RKO (cell line): ENCODE measurements around the gene MYO1E.

Experiments used
- DNase-seq: peaks from one replicate; pipeline ENCODE4 v3.0.0-alpha.2; 2016; ENCODE audit warnings: low spot score

The MYO1E gene

DNA sequence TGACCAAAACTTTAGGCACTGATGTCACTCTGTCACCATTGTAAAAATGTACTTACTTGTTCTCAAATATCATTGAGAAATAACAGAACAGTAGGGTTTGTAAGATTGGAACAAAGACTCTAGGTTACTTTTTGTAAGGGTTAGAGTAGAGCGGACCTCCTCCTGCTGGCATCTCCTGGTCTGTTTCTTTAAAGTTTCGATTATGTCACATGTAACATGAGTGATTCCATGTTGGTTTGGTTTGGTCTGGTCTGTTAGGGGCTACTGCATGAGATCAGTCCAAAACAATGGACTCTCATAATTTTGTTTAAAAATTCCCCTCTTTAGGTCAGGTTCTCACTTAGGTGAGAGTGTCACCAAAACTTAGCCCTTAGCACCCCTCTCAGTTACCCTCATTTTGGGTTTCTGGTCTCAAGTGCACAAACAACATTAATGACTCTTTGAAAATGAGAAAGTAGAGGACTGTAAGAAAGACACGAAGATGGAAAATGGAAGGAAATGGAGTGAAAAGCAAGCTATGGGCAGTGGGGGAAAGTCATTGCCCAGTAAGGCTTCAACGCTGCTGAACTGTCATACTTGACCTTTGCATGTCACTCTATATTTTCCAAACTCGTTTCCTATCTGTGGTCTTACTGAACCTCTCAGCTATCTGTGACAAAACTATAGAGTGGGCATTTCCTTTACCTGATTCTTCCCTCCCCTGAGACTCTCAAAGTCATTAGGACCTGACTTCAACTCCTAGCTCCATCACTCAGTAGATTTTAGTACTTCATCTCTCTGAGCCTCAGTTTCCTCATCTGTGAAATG lies 113.3 kb downstream of the MYO1E start:
- no peak for DNase-seq

DNA sequence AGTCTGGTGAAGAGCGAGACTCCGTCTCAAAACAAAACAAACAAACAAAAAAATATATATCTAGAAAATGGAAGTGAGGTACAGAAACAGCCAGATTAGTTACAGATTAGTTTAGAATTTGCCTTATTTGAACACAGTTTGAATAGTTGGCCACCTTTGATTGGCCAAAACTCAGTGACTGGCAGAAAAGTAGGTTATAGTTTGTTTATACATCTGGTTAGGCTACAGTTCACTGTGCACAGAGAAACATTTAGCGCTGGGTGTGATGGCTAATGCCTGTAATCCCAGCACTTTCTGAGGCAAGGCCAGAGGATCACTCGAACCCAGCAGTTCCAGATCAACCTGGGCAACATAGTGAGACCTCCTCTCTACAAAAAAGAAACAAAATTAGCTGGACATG lies 114.4 kb downstream of the MYO1E start:
- DNase-seq: no peak

DNA sequence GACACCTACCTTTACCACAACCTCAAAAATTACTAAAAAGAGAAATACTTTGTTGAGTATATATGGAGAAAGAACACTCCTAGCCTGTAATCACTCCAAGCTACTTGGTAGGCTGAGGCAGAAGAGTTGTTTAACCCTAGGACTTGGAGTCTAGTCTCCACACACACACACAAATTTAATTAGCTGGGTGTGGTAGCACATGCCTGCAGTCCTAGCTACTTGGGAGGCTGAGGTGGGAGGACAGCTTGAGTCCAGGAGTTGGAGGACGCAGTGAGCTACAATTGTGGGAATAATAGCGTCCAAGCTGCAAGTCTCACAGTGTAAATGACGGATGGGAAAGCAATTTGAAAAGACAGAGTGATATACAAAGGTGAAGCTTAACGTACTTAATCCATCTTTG lies 115.5 kb downstream of the MYO1E start:
- no peak for DNase-seq

DNA sequence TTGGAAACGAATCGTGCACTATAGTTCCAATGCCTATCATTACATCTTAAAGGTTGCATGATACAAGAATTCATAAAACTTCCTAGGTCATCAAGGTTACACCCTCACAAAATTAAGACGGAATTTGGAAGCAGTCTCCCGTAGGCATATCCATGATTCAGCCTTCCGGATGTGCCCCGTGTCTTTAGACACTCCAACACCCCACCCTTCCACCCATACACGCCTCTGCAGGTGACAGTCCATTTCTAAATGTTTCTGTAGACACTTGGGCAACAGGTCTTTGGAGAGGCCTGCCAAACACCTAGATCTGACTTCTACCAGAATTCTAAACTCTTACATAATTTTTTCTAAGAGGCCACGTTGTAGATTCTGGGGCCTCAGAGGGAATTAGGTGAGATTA lies 116.2 kb downstream of the MYO1E start:
- DNase-seq: no peak

DNA sequence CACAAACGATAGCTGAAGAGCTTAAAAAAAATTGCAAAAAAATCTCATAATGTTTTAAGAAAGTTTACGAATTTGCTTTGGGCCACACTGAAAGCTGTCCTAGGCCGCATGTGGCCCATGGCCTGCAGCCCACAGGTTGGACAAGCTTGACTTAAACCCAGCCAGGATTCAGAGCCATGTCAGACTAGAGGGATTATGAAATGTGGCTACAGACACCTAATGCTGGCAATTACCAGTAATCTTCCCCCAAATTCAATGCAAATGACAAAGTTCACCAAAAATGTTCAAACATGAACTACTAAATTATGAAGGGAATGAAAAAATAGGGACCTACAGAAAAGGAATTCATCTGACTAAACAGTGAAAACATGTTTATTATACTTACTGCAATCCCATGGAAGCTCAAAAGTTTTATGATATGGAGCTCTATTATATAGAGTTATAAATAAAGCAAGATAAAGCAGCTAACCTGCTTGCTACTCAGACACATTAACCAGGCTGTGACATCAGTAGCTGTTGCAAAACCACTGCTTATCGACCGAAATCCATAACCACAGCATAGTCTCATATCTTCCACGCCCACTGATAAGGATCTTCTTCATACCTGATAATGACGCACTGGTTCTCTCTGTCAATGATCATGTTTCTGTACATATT lies 116.9 kb downstream of the MYO1E start:
- DNase-seq: no peak

DNA sequence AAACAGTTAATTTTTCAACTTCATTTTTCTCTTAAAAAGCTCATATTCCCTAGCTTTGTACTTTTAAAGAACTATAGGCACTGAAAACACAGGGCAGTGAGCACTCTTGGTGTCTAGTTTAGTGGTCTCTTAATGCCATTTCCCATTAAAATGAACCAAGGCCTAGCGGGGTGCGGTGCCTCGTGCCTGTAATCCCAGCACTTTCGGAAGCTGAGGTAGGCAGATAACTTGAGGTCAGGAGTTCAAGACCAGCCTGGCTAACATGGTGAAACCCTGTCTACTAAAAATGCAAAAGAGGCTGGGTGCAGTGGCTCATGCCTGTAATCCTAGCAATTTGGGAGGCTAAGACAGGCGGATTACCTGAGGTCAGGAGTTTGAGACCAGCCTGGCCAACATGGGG lies 120.5 kb downstream of the MYO1E start:
- DNase-seq: no peak

DNA sequence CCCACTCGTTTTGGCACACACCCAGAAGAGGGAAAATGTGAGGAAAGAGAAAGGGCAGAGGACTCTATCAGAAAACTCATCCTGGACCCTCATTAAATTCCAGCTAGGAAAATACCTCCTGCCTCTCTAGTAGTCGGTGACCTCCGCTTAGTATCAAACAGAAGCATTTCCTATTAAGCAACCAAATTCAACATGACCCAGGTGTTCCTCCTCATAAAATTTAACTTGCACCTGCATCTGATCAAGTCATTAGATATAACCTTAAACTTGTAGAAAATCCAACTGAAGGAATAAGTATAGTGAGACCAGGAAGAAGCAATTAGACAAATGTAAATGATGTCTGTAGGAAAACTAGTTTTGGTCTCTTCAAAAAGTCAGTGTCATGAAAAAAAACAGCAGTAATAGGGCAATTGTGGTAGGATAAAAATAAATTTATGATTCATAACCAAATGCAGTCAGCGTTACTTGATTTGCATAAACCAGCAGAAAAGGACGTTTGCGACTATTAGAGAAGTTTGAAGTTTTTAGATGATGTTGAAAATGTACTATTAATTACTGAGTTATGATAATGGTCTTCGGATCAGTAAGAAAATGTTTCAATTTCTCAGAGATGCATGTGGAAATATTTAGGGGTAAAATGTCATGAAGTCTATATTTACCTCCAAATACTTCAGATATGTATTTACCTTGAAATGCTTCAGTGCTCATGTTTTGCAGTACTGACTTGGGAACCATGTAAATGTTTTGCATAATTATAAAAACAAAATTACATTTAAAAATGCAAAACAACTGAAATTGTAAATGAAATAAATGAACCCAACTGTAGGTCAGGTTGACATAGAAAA lies 121.4 kb downstream of the MYO1E start:
- no peak for DNase-seq

DNA sequence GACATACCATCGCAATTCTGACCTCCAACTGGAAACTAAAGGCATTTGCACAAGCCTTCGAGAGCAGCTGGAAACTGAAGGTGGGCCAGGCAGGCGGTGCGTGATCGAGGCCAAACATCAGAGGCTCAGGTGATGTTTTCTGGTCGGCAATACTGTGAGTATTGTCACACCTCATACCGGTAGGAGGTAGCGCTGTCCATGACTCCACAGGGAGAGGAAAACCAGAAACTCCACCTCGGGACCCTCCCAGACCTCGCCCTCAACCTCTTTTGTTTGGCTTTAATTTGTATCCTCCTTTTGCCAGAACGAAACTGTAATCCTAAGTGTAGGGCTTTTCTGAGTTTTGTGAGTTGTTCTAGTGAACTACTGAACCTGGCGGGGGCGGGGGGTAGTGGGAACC lies 122.4 kb downstream of the MYO1E start:
- DNase-seq: no peak

DNA sequence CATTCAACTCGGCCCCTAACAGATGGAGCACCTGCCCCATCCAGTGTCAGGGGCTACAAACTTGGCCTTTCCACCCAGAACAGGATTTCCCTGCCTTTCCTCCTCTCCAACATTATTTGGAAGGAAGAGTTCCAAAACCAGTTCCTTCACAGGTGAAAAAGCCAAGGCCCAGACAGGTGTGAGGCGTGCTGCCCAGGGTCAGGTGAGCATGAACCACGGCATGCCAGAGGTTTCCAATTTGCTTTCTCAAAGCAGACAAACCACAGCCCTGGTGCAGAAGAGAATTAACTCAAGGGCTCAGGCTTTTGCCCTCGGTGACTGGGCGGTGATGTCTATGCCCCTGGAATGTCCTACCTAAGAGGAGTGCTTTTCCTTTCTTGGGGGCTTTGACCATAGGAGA lies 122.9 kb downstream of the MYO1E start:
- no peak for DNase-seq

DNA sequence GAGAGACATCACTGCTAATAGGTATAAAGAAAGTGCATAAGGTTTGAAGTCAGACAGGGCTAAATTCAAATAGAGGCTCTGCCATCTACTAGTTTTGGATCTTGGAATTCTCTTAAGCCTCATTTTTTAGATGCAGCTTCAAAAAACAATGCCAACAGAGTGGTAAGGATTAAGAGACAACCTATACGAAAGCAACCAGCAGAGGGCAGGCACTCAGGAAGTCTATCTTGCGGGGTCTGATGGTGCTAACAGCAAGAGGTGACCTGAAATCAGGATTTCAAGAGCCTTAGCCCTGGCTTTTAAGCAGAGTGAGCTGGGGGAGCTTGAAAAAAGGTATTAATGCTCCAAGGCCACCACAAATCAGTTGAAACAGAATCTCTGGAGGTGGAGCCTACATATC lies 125.3 kb downstream of the MYO1E start:
- peak; percentile 67 for DNase-seq

DNA sequence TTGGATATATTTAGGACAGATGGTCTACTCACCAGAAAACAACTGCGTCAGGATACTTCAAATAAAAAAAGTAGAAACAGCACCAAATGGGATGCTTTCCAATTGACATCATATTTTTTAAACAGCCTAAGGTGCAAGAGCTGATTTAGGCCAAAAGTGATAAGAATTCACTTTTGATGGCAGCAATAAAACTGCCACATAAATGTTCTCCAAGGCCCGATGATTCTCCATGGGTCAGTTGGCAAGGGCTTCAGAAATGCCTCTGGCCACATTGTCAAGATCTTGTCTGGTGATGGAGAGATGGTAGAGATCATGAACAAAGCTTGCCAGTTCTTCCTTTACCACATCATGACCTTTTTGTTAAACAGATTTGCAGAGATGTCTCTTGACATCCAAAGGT lies 127.1 kb downstream of the MYO1E start:
- no peak for DNase-seq

DNA sequence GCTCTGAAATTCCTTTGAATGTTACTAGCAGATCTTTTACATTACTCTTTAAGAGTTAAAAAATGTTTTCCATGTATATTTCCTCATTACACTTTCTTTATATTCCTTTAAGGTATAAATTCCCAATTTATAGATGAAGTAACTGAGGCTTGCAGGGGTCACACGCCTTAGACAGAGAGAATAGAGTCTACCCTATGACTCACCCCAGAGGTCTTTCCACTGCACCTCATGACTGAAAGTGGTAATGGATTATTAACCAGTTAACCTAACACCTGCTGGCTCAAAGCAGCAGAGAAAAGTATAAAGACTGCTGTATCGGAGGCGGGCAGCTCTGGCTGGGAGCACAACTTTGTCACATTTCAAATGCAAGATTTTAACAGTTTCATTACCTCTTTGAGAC lies 128.3 kb downstream of the MYO1E start:
- DNase-seq: no peak

DNA sequence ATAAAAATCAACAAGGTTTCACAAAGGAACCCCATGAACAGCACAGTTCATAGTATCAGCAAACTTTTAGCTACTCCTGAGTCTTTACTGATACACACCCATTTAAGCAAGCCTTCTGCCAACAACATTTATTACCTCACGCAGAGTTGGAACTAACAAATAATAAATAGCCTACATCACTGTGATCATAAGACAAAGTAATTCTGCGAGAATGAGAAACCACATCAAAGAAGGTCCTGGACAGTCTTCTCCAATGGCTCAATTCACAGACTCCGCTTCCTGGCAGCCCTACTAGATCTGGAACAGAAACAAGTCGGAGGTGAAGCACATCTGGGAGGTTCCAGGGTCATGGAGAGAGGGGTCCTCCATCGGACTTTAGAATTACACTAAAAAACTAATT lies 129.0 kb downstream of the MYO1E start:
- DNase-seq: no peak

DNA sequence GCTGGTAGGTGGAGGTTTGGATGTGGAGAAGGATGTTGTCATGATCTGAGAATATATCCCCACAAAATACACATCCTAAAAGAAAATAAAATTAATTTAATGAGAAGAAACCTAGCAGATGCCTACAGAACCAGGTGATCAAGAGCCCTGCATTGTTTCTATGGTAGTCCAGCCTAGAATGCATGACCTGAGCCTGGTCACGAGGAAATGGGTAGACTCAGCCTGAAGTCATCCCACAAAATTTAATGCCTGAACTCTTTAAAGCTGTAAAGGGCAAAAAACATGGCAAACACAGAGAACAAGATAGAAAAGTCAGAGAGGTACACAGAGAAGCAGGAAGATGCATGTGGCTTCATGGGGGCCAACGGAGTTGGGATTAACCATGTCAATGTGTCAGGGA lies 130.0 kb downstream of the MYO1E start:
- no peak for DNase-seq

DNA sequence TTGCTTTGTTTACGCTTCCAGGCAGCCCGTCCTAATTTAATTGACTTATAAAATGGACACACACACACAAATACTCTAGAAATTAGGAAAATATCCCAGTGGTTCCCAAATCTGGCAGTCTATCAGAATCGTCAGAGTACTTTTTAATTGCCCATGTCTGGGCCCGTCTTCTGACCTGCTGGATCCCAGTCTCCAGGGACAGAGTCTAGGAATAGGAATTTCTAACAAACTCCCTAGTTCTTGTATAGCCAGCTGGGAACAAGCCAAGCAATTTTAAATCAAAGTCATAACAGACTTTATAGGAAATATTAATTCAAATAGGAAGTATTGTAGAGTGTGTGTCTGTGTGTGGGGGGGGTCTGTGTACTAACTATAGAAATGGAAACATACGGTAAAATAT lies 132.6 kb downstream of the MYO1E start:
- no peak for DNase-seq

DNA sequence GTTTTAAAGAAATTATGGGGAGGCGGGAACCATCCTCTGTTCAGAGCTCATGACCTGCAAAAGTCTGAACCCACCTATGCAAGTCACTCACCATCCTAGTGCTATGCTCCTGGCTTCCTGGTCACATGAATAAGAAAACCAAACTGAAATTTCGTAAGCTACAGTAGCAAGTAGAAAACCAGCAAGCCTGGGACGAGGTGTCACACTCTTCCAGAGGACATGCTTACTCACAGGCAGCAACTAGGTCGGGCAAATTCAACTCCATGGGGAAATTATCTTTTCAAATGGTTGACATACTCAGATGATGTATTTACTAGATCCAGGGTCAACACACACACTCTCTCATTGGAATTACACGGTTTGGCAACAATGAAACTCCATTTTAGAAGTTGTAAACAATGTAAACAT lies 134.7 kb downstream of the MYO1E start:
- no peak for DNase-seq

DNA sequence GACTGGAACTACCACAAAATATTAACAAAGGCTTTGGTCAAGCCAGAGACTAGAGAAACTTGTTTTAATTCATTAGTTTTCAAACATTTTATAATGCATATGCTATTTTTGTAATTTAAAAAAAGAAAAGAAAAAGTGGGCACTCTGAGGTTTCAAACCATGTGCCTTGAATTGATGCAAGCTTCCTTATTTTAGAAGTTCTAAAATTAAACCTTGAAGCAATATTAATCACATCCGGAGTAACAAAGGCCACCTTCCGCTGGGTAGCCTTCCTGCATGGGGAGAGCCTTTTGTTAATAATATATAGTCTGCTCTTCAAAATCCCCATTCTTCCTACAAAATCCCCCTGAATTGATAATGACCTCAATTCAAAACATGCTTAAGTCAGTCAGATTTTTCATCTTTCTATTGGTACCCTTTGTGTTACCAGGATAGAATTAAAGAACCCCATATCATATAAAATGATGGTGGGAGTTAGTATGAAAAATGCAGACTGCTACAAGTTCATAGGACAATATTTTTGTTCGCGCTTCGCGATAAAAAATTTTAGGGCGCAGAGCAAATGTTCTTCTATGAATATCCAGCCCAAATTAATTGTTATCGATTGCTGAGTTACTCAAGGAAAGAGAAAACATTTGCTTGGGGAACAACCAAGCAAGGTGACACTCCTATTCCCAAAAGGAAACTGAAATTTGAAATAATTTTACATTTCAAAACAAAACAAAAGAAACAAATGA lies 135.4 kb downstream of the MYO1E start:
- no peak for DNase-seq

DNA sequence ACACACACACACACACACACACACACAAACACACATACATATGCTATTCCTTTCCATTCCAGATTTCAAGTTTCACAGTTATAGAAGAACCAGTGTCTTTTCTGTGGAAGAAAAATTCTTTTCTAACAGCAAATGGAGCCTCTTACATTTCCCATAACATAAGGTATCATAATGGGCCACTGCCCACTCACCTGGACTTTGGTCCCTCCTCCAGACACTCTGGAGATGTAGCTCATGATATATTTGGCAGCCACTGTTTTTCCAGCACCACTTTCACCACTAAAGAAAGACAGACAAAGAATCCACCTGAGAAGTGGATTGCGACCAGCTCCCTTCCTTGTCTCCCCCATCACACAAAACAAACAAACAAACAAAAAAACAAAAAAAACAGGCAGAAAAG lies 136.3 kb downstream of the MYO1E start:
- no peak for DNase-seq

DNA sequence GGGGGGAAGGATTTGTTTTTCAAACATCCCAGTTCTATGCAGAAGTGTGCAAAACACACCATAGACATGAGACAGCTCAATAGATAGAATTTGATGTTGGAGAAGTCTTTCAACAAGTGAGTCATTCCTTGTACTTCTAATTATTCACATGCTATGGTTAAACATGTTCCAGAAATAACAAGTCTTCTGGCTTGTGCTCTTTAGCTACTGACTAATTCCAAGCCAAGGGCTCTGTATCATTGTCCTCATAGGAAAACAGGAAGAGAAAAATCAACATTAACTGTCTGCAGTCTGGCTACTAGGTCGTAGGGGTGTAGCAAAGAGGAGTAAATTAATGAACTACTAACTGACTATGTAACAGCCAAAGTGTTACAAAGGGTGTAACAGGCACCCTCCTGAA lies 140.2 kb downstream of the MYO1E start:
- no peak for DNase-seq

DNA sequence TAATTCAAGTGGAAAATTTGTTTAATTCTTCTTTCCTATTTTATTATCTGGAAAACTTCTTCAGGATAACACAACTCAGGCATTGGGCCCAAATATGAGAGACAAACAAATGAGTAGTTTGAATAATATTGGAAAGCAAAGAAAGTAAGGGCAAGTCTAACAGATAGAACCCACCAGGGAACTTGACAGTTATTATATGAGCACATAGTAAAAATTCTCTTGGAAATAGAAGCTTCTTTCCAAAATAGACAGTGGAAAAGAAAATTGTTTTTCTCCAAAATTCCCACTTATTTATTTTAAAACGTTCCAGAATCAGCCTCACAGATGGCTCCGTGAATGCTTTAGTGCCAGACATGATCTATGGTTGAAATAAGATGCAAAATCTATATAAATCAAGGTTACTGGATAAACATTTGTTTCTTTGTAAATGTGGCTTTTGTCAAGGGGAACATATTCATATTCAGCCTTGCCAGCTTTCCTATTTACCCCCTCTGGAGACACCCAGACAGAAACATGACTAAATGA lies 142.1 kb downstream of the MYO1E start:
- DNase-seq: no peak

DNA sequence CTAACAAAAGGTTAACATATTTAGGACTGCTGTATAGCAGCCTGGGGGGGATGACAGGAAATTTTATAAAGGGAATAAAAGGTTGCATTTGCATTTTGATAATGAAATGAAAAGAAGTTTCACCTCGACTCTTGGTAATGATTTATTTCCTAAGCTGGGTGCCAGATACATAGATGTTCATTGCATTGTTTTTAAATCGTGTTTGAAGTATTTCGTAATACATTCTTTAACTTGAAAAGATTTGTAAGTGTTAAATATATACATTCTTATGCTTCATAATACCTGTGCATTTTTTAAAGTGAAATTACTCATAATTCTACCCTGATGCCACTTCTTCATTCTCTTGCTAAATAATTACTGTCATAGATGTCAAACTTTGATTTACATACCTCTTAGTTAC lies 143.2 kb downstream of the MYO1E start:
- no peak for DNase-seq

DNA sequence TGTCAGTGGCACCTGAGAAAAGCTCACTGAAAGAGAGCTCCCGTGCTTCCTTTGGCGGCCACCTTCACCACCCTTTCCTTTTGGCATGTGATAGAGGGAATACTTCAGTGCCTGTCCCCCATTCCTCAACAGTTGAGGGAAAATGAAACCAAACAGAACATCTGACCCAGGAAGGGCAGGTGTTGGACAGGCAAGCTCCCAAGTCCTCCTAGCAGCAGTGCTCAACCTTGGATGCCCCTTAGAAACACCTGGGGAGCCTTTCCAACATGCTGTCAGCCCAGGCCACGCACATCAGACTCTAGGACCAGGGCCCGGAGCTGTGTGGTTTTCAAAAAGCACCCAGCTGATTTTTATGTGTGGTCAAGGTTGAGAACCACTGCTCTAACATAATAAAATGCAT lies 143.7 kb downstream of the MYO1E start:
- no peak for DNase-seq
